T follicular helper cell (primary cell): ENCODE data around the gene TMEM119.
"Not testable (repeated sequence)": the region's sequence is repeated elsewhere in the genome, so short reads cannot be mapped to it uniquely, and the experiment has no call there.

ENCODE experiments used
- DNase-seq: peaks from one replicate; pipeline ENCODE4 v3.0.0-alpha.2; 2020; ENCODE audit warnings: low read depth

Gene TMEM119

GRCh38 chr12:108565146-108565545, 32.7 kb downstream of the TMEM119 start:
- no peak for DNase-seq

- DNase-seq, result no peak
Measured at GRCh38 chr12:108564724-108565123, 33.2 kb downstream of the TMEM119 start.

- DNase-seq, result no peak
Measured at GRCh38 chr12:108563804-108564151, 34.1 kb downstream of the TMEM119 start.

- peak; percentile 84 for DNase-seq
Measured at GRCh38 chr12:108563136-108563803, 34.6 kb downstream of the TMEM119 start.

GRCh38 chr12:108562348-108563135, 35.3 kb downstream of the TMEM119 start, which contains the start of gene ISCU:
ISCU (plus strand) TSS chr12:108562596; CDS start chr12:108562623, 27 bp downstream.
- peak; percentile 99 for DNase-seq

- no peak for DNase-seq
Measured at GRCh38 chr12:108561852-108562347, 36.0 kb downstream of the TMEM119 start.

GRCh38 chr12:108560752-108561719, 36.8 kb downstream of the TMEM119 start, which contains the start of gene SART3:
SART3 (minus strand) TSS chr12:108561173; CDS start chr12:108561154, 19 bp downstream.
- DNase-seq, result peak; percentile 70

GRCh38 chr12:108560321-108560721, 37.6 kb downstream of the TMEM119 start:
- no peak for DNase-seq

- DNase-seq, result no peak
Measured at GRCh38 chr12:108559748-108560147, 38.1 kb downstream of the TMEM119 start.

- no peak for DNase-seq
Measured at GRCh38 chr12:108559007-108559655, 38.8 kb downstream of the TMEM119 start.

- DNase-seq, result not testable (repeated sequence)
Measured at GRCh38 chr12:108555383-108555782, 42.5 kb downstream of the TMEM119 start.

- no peak for DNase-seq
Measured at GRCh38 chr12:108553799-108554198, 44.1 kb downstream of the TMEM119 start.

- DNase-seq, result no peak
Measured at GRCh38 chr12:108551535-108551934, 46.3 kb downstream of the TMEM119 start.

GRCh38 chr12:108548954-108549521, 48.8 kb downstream of the TMEM119 start:
- no peak for DNase-seq

GRCh38 chr12:108547686-108548085, 50.2 kb downstream of the TMEM119 start:
- DNase-seq, result no peak

- DNase-seq, result no peak
Measured at GRCh38 chr12:108543652-108544051, 54.2 kb downstream of the TMEM119 start.

GRCh38 chr12:108542320-108542719, 55.6 kb downstream of the TMEM119 start:
- DNase-seq, result no peak
